C4-2B (cell line): ENCODE measurements around the gene AGPS.

ENCODE experiments used
- CTCF ChIP-seq: fragments of 450-650 bp; conservative IDR thresholded peaks from 2 replicates; pipeline ENCODE4 v1.5.1; 2017; ENCODE audit warnings: mild to moderate bottlenecking
- ZFX ChIP-seq: fragments of 450-650 bp; IDR thresholded peaks from 2 replicates; pipeline ENCODE4 v1.6.1; 2017

- TF ChIP-seq CTCF (no peak), ZFX (no peak)
Measured at GRCh38 chr2:177343773-177344172, 48.8 kb upstream of the AGPS start.
